ENCODE measurements around the gene ARHGAP6.
"Not testable (repeated sequence)": the region's sequence is repeated elsewhere in the genome, so short reads cannot be mapped to it uniquely, and the experiment has no call there.

The ARHGAP6 gene

DNA sequence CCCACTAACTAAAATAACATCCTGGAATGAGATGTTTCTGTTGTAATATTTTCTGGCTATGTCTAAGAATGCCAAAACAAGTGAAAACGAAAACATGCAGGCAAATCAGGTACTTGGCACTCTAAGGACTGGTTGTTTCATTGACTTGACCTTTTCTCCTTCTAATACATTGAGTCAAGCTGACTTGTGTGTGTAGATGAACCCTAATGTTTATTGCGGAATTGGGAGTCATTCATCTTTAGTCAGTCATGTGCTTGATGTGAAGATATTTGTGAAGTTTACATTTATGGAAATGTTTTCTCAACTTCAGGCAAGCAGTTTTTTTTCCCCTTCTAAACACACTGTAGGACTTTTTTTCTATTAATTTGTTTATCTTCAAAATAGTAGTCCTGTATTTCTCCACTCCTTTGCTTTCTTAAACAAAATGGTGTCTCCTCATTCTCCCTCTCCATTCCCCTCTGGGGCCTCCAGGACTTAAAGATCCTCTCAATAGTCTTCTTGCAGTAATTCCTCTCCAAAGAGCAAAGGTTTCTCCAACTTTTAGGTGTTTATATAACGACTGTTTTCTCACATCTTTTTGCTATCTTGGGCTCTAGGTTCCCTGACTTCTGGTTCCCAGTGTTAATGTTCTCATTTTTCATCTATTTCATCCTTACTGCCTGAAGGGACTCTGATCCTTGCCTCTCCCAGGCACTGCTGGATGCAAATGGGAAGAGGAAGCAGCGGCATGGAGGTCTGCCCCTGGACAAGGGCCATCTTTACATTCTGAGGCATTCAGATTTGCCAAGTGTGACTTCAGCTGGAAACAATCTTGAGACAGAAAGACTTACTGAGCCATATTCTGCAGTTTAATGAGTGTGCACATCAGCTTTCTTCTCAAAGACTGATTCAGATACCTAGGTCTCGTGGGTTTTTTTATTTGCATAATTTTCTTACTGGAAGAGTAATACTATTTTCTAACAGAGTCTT lies 166.4 kb downstream of the ARHGAP6 start:
- no peak overlapping the region for H3K4me3 ChIP-seq
- DNase-seq (ENCODE audit: low read depth, low spot score), result no peak
- no peaks in the 10 kb centered on the region for H3K9me3 ChIP-seq (ENCODE audit: low read depth, low read length)
- no peaks in the 10 kb centered on the region for H3K36me3 ChIP-seq (ENCODE audit: insufficient read depth, low read length)
- TF ChIP-seq FOXP2 (optimal IDR thresholded peaks at IDR 0.05; ENCODE audit: control extremely low read depth, extremely low read length, insufficient read depth) (no peak), EZH2 (IDR thresholded peaks at IDR 0.05) (no peak), POLR2AphosphoS5 (IDR thresholded peaks at IDR 0.05; ENCODE audit: borderline replicate concordance, low read depth, low read length) (no peak)
- no peak overlapping the region for H3K9ac ChIP-seq (ENCODE audit: insufficient read length)
- H3K27ac ChIP-seq, result no peak overlapping the region

DNA sequence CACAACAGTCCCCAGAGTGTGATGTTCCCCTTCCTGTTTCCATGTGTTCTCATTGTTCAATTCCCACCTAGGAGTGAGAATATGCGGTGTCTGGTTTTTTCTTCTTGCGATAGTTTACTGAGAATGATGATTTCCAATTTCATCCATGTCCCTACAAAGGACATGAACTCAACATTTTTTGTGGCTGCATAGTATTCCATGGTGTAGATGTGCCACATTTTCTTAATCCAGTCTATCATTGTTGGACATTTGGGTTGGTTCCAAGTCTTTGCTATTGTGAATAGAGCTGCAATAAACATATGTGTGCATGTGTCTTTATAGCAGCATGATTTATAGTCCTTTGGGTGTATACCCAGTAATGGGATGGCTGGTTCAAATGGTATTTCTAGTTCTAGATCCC lies 174.3 kb downstream of the ARHGAP6 start:
- H3K27ac ChIP-seq; DNase-seq (ENCODE audit: low read depth, low spot score); H3K9ac ChIP-seq (ENCODE audit: insufficient read length): not testable (repeated sequence)

DNA sequence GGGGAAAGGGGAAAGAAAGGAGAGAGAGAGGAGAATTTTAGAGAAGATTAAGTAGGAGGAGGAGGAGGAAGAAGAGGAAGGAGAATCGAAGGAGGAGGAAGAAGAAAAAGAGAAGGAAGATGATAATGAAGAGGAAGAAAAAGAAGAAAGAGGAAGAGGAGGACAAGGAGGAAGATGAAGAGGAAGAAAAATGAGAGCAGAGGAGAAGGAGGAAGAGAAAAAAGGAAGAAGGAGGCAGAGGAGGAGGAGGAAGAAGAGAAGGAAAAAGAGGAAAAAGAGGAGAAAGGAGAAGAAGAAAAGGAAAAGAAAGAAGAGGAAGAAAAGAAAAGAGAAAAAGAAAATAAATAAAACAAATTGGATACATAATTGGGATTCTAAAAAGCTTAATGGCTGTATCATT lies 181.4 kb downstream of the ARHGAP6 start:
- no peak for DNase-seq (ENCODE audit: low read depth, low spot score)
- TF ChIP-seq POLR2AphosphoS5 (IDR thresholded peaks at IDR 0.05; ENCODE audit: borderline replicate concordance, low read depth, low read length) (no peak), EZH2 (IDR thresholded peaks at IDR 0.05) (no peak), FOXP2 (optimal IDR thresholded peaks at IDR 0.05; ENCODE audit: control extremely low read depth, extremely low read length, insufficient read depth) (no peak)

More for the DNA sequence above, 174.3 kb downstream of the ARHGAP6 start:
- H3K9me3 ChIP-seq (ENCODE audit: low read depth, low read length); H3K36me3 ChIP-seq (ENCODE audit: insufficient read depth, low read length); H3K4me3 ChIP-seq: not testable (repeated sequence)

DNA sequence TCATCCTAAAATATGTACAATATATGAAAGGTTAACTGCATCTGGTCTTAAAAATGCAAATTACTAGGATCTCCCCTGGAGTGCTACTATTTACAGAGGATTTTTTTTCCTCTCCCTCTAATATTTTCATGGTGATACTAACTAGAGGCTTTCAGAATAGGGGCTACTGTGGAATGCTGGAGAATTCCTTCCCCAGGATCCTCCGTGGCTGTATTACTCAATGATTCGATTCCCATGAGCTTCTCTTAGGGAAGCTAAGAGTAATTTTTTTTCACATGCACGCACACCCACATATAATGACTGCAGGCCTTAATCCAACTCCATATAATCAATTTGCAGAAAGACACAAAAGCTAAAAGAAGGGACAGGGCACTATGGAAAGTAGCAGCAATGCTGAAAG lies 184.7 kb downstream of the ARHGAP6 start:
- DNase-seq (ENCODE audit: low read depth, low spot score), result no peak
- Histone ChIP-seq H3K9me3 (ENCODE audit: low read depth, low read length) (no peaks in the 10 kb centered on the region), H3K9ac (ENCODE audit: insufficient read length) (no peak overlapping the region), H3K36me3 (ENCODE audit: insufficient read depth, low read length) (no peaks in the 10 kb centered on the region), H3K4me3 (no peak overlapping the region), H3K27ac (no peak overlapping the region)
- no peak for TF ChIP-seq POLR2AphosphoS5 (IDR thresholded peaks at IDR 0.05; ENCODE audit: borderline replicate concordance, low read depth, low read length)
- no peak for TF ChIP-seq EZH2 (IDR thresholded peaks at IDR 0.05)

More for the DNA sequence above, 181.4 kb downstream of the ARHGAP6 start:
- Histone ChIP-seq H3K27ac (no peak overlapping the region), H3K9ac (ENCODE audit: insufficient read length) (no peak overlapping the region), H3K36me3 (ENCODE audit: insufficient read depth, low read length) (no peaks in the 10 kb centered on the region), H3K9me3 (ENCODE audit: low read depth, low read length) (no peaks in the 10 kb centered on the region), H3K4me3 (no peak overlapping the region)

DNA sequence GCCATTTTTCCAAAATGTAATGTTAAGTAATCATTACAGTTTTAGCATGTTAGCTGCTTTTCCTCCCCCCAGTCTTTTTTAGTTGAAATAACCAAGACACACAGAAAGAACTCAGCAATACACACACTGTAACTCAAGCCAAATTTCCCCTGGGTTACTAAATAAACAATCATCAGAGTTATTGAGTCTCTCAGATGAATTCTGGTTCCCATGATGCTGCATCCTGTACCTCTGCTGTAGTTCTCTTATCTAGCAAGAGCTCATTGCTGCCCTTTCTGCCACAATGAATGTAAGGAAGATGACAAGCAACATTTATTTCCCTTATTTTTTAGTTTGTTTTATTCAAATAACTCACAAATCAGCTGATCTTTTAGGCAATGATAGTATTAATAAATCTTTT lies 185.1 kb downstream of the ARHGAP6 start:
- TF ChIP-seq EZH2 (IDR thresholded peaks at IDR 0.05) (no peak), FOXP2 (optimal IDR thresholded peaks at IDR 0.05; ENCODE audit: control extremely low read depth, extremely low read length, insufficient read depth) (no peak), POLR2AphosphoS5 (IDR thresholded peaks at IDR 0.05; ENCODE audit: borderline replicate concordance, low read depth, low read length) (no peak)
- Histone ChIP-seq H3K9ac (ENCODE audit: insufficient read length) (no peak overlapping the region), H3K27ac (no peak overlapping the region), H3K4me3 (no peak overlapping the region), H3K36me3 (ENCODE audit: insufficient read depth, low read length) (no peaks in the 10 kb centered on the region), H3K9me3 (ENCODE audit: low read depth, low read length) (no peaks in the 10 kb centered on the region)
- DNase-seq (ENCODE audit: low read depth, low spot score), result no peak

DNA sequence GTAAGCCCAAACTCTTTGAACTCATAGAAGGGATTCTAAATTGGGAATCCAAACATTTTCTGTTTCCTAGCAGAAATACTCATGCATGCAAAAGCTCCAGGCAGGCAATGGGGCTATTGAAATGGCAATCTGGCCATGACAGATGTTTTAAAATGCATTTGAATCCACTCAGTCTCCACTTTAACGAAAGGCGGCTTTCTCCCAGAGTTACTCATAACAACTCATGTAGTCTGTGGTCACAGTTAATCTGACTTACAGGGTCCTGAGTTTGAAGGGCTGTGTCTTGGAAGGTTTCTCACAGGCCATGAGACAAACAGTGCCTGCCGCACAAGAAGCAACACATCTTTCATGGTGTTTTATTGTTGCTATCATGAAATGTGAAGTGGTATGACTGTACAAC lies 186.8 kb downstream of the ARHGAP6 start:
- Histone ChIP-seq H3K36me3 (ENCODE audit: insufficient read depth, low read length) (no peaks in the 10 kb centered on the region), H3K4me3 (no peak overlapping the region), H3K27ac (no peak overlapping the region), H3K9ac (ENCODE audit: insufficient read length) (no peak overlapping the region), H3K9me3 (ENCODE audit: low read depth, low read length) (no peaks in the 10 kb centered on the region)
- TF ChIP-seq EZH2 (IDR thresholded peaks at IDR 0.05) (no peak), FOXP2 (optimal IDR thresholded peaks at IDR 0.05; ENCODE audit: control extremely low read depth, extremely low read length, insufficient read depth) (no peak), POLR2AphosphoS5 (IDR thresholded peaks at IDR 0.05; ENCODE audit: borderline replicate concordance, low read depth, low read length) (no peak)
- no peak for DNase-seq (ENCODE audit: low read depth, low spot score)

DNA sequence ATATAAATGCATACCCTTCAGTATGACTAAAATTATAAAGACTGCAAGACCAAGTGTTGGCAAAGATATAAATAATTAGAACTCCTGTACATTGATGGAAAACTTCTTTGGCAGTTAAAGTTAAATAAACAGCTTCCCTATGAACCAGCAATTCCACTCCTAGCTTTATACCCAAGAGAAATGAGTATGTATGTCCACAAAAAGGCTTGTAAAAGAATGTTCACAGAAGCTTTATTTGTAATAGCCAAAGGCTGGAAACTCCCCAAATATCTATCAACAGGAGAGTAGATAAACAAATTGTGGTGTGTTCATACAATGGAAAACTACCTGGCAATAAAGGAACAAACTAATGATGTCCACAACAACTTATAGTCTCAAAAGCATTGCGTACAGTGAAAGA lies 187.7 kb downstream of the ARHGAP6 start:
- Histone ChIP-seq H3K9me3 (ENCODE audit: low read depth, low read length) (no peaks in the 10 kb centered on the region), H3K4me3 (no peak overlapping the region), H3K36me3 (ENCODE audit: insufficient read depth, low read length) (no peaks in the 10 kb centered on the region), H3K9ac (ENCODE audit: insufficient read length) (no peak overlapping the region), H3K27ac (no peak overlapping the region)
- TF ChIP-seq FOXP2 (optimal IDR thresholded peaks at IDR 0.05; ENCODE audit: control extremely low read depth, extremely low read length, insufficient read depth), result no peak
- no peak for TF ChIP-seq POLR2AphosphoS5 (IDR thresholded peaks at IDR 0.05; ENCODE audit: borderline replicate concordance, low read depth, low read length)
- no peak for TF ChIP-seq EZH2 (IDR thresholded peaks at IDR 0.05)
- DNase-seq (ENCODE audit: low read depth, low spot score), result no peak

DNA sequence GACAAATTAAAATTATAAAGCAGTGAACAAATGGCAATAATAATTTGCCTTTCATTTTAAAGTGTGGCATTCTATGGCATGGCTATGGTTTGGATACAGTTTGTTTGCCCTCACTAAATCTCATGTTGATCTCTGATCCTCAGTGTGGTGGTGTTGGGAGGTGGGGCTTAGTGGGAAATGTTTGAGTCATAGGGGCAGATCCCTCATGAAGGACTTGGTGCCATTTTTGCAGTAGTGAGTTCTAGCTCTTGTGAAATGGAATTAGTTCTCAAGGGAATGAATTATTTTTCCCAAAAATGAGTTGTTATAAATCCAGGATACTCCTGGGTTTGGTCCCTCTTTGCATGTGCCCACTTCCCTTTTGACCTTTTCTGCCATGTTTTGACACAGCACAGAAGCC lies 191.1 kb downstream of the ARHGAP6 start:
- Histone ChIP-seq H3K9me3 (ENCODE audit: low read depth, low read length) (no peaks in the 10 kb centered on the region), H3K36me3 (ENCODE audit: insufficient read depth, low read length) (no peaks in the 10 kb centered on the region), H3K27ac (no peak overlapping the region), H3K9ac (ENCODE audit: insufficient read length) (no peak overlapping the region), H3K4me3 (no peak overlapping the region)
- TF ChIP-seq FOXP2 (optimal IDR thresholded peaks at IDR 0.05; ENCODE audit: control extremely low read depth, extremely low read length, insufficient read depth) (no peak), EZH2 (IDR thresholded peaks at IDR 0.05) (no peak), POLR2AphosphoS5 (IDR thresholded peaks at IDR 0.05; ENCODE audit: borderline replicate concordance, low read depth, low read length) (no peak)
- DNase-seq (ENCODE audit: low read depth, low spot score), result no peak

DNA sequence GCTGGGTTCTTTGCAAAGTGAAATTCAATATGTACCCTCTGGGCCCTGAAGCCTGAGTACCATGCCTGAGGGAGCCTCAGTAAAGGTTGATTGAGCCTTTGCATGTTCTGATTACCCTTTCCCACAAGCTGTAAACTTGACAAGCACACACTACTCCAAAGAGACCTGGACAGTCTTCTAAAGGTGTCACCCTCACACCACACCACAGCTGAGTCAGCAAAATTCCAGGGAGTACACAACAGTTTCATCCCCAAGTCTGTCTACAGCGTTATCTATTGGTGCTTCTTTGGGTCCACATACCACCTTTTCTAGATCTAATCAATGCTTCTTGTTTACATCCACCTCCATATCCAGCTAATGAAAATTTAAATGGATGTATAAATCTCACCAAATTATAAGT lies 191.7 kb downstream of the ARHGAP6 start:
- H3K9me3 ChIP-seq (ENCODE audit: low read depth, low read length), result no peaks in the 10 kb centered on the region
- H3K4me3 ChIP-seq, result no peak overlapping the region
- TF ChIP-seq POLR2AphosphoS5 (IDR thresholded peaks at IDR 0.05; ENCODE audit: borderline replicate concordance, low read depth, low read length) (no peak), EZH2 (IDR thresholded peaks at IDR 0.05) (no peak), FOXP2 (optimal IDR thresholded peaks at IDR 0.05; ENCODE audit: control extremely low read depth, extremely low read length, insufficient read depth) (no peak)
- H3K27ac ChIP-seq, result no peak overlapping the region
- H3K9ac ChIP-seq (ENCODE audit: insufficient read length), result no peak overlapping the region
- no peak for DNase-seq (ENCODE audit: low read depth, low spot score)
- H3K36me3 ChIP-seq (ENCODE audit: insufficient read depth, low read length), result no peaks in the 10 kb centered on the region

All from SK-N-MC (cell line).